Uterus (tissue), 2 donors: Measurements from ENCODE around the gene PRR5L.

ENCODE experiments used
- CTCF ChIP-seq, 4 experiments: fragments of 200-600 bp in 2 of 4; fragments of 450-650 bp in 2 of 4; sonication (generic) in 2 of 4; IDR thresholded peaks; one replicate each; pipeline ENCODE4 v1.5.1; 2016 to 2019; ENCODE audit warnings: antibody characterized with exemption in 4 of 4, mild to moderate bottlenecking in 2 of 4, moderate library complexity in 1 of 4
- POLR2A ChIP-seq, 2 donors: fragments of 450-650 bp; IDR thresholded peaks; one replicate each; pipeline ENCODE4 v1.6.1; 2016; ENCODE audit warnings: antibody characterized with exemption in 2 of 2, mild to moderate bottlenecking in 1 of 2, moderate library complexity in 1 of 2

- TF ChIP-seq CTCF (IDR thresholded peaks at IDR 0.05) (no peak), POLR2A (IDR thresholded peaks at IDR 0.05) (no peak)
These were observed 167.7 kb downstream of the PRR5L start for GRCh38 chr11:36463781-36464180.
